Measurements from ENCODE around the gene SYK.
A peak's percentile ranks its signal among the peaks of the same experiment; 100 is the strongest.

SYK gene

GRCh38 chr9:90909225-90909624 is 107.6 kb downstream of the SYK start:
- no peak for DNase-seq

GRCh38 chr9:90909747-90910283 is 108.2 kb downstream of the SYK start:
- DNase-seq = no peak

DNA sequence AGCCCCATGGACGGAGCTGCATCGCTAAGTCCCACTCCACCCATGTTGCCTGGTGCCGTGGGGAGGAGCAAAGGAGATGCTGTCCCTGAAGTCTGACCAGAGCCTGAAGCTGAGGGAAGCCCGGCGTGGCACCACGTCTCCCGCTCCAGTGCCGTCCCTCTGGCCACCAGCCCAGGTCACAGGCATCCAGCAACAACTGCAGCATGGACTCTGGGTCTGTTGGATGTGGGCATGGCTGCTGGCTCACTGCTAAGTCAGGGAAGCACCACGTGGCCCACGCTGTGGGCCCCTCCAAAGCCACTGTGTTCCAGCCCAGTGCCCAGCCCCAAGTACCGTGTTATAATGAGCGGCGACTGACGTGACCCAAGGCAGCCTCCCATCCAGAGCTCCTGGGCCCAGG is 112.6 kb downstream of the SYK start:
- no peak for DNase-seq

GRCh38 chr9:90914868-90915483 is 113.4 kb downstream of the SYK start:
- DNase-seq = peak; percentile 44 to 54 (median 46)

DNA sequence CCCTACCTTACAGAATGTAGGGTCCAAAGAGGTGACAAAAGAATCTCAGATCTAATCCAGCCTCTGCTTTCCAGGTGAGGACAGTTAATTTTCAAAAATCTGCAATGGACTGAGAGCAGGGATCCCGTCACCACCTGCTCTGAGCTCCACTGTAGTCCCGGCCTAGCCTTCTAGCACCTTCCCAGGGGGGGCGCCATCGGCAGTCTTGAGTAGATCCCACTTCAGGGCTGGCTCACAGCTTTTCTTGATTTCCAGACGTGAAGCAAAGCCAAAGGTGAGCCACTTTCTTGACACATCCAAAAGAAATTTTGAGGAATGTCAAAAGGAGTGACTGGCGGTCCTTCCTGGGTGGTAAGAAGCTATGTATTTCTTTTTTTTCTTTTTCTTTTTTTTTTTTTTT is 114.1 kb downstream of the SYK start:
- no peak for DNase-seq

DNA sequence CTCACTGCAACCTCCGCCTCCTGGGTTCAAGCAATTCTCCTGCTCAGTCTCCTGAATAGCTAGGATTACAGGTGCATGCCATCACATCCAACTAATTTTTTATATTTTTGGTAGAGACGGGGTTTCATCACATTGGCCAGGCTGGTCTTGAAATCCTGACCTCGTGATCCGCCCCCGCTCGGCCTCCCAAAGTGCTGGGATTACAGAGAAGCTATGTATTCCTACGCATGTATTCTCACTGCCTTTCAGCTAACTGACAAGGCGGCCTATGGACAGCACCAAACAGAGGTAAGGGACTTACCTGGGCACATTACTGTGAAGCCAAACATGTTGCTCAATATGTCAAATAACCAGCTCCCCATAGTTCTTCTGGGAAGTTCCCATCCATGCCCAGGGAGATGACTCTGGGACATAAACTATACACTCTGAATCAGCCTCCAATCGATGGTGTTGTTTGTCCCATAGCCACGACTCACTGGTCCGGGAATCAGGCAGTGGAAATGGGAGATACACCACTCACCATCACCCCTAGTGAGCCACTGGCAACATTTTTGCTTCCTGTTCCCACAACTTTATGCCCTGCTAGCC is 114.6 kb downstream of the SYK start:
- no peak for DNase-seq

DNA sequence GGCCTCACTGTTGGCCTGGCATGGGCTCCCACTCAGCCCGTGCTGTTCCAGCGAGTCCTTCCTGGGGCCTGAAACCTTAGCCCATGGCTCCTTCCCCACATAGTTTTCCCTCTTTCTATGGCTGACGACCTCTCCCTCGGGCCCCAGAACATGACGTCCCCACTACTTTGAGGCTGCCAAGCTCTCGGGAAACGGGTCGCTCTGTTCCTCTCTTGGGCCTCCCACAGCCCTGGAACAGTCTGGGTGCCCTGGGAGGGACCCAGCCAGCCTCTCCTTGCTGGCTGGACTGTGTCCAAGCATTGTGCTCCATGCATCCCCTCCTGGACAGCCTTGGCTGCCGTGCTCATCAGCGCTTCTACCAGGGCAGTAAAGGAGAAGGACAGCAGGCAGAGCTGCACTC is 118.3 kb downstream of the SYK start:
- no peak for DNase-seq

- no peak for DNase-seq
Measured at GRCh38 chr9:90921104-90921503, 119.5 kb downstream of the SYK start.

DNA sequence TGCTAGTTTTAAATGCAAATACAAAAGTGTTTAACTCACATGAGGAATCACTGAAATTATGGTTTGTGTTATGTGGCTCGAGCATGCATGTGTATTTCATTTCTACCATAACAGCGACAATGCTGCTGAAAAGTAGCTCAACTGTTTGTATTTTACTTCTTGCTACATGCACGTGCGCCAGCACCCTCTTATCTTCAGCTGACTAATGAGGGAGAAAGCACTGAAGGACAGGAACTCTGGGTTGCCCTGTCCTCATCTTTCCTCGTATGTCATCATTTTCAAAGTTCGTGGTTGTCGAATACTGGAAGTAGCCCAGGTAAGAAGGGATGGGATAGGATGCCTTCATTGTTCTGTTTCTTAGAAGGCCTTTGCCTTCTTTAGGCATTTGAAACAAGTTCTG is 120.3 kb downstream of the SYK start:
- no peak for DNase-seq

DNA sequence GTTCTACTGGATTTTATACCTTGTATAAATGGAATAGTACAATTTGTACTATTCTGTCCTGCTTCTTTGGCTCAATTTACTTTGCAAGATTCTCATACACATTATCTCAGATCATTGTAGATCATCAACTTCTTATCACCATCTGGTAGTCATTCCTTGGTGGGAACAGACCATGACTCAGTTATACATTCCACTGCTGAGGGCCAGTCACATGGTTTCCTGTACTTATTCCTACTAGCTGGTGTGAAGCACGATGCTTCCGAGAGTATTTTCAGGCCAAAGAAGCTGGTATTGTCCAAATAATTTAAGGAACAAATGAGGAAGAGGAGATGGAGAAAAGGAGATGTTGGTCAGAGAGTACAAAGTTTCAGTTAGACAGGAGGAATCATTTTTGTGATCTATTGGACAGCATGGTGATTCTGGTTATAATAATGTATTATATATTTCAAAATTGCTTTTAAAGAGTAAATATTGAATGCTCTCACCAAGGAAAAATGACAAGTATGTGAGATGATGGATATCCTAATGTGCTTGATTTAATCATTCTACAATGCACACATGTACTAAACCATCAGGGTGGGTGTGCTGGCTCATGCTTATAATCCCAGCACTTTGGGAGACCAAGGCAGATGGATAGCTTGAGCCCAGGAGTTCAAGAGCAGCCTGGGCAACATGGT is 124.1 kb downstream of the SYK start:
- no peak for DNase-seq

DNA sequence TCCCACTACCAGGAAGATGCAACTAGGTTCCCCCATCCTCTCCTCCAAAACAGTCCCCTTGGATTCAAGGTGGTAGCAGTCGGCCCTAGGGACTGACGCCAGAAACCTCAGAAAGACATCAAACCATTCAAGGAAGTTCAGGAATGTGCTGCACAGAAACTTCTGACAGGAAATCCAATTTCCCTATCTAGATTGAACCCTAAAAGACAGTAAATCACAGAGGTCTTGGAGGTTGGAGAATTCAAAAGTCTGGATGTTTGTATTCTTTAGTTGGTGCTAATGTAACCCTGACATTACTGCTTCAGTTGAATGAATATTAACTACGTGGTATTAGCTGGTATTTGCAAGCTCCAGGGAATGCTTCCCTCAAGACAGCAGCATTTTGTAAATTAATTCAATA is 125.3 kb downstream of the SYK start:
- no peak for DNase-seq

DNA sequence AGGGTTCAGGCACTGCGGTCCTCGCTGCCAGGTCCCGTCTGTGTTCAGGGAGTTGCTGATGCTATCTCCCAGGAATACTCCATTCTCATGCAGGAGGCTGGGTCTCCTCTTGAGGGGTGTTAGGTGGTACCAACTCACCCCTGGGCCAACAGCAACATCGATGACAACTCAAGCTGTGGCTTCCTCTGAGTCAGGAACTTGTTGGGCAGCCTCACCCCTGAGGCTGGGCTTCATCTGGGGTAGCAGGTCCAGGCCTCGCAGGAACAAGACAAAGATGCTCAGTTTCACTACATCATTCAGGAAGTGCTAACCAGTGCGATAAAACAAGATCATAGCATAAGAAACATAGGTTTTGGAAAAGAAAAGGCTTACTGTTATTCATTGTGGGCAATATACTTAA is 125.9 kb downstream of the SYK start:
- DNase-seq = no peak

DNA sequence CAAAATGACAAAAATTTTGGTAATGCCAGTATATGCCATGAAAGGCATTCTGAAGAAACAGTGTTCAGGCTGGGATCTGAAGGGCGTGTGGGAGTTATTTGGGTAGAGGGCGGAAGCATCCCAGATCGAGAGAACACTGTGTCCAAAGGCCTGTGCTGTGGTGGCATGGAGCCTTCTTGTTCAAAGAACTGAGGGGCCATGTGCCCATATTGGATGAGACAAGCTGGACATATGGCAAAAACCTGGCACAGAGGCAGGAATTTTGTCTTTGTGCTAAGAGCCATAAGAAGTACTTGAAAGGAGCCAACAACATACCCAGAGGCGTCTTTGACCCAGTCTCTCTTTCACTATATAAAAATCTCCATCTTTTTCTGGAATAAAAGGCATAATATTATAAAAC is 128.0 kb downstream of the SYK start:
- no peak for DNase-seq

DNA sequence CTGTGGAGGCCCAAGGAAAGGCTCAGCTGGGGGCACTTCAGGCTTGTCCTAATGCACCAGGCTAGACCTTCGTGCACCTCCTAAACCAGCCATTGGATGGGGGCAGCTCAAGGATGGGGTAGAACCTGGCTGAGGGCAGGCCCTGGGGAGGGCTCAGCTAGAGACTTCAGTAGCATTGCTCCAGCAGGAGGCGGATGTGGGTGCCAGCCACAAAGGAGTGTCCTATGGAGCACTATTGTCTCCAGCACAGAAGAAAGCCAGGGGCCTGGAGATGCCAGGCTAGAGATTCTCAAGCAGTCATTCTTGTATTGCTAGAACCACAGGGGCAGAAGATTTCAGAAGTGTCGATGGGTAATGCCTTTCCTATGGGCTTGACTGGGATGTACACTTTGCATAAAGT is 131.8 kb downstream of the SYK start:
- no peak for DNase-seq

DNA sequence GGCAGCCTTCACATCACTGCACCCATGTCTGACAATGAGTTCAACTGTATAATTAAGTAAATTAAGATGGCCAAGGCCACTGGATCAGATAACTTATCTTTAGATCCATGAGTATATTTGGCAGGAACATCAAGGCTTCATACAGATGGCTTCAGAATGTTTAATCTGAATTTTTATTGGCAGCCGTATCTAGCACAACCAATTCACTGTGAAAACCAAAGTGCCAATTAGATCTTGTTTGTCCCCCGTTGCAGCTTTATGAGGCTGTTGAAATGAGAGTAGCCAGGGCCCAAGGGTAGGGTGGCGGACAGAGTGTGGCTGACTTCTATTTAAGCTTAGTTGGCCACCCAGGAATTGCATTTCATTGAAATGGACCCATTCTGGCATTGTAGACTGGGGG is 137.7 kb downstream of the SYK start:
- DNase-seq = no peak

DNA sequence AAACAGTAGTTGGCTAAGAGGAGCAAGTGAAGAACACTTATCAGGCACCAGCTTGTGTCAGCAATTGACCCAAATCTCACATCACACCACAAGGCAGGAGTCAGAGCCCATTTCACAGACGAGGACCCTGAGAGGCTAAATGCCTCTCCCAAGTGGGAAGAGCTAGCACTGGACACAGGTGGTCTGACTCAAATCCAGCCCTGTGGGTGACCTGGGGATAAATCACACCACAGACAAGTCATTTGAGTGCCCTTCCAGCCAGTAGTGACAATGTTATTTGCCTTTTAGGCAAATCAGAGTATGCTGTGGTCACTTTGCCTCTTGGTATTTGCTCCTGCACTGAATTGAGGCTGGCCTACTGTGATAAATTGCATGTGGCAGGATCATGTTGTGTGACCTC is 138.7 kb downstream of the SYK start:
- no peak for DNase-seq

GRCh38 chr9:90941661-90942060 is 140.0 kb downstream of the SYK start:
- DNase-seq = no peak

GRCh38 chr9:90942555-90942954 is 140.9 kb downstream of the SYK start:
- no peak for DNase-seq

DNA sequence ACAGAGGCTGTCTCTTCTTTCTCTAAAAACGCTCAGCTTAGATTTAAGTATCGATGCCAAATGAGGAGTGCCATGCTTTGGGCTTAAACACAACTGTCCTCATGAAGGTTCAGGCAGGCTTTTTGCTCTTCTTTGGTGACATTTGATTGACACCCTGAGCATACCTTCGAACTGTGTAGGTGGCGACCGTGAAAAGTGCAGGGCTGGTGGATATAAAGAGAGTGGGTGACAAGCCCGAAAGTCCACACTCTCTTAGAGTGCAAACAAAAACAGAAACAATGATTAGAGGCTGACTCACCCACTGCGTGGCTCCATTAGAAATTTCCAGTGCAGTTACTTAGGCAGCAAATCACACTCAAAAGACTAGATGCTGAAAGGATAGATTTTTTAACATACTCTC is 141.7 kb downstream of the SYK start:
- DNase-seq = no peak

DNA sequence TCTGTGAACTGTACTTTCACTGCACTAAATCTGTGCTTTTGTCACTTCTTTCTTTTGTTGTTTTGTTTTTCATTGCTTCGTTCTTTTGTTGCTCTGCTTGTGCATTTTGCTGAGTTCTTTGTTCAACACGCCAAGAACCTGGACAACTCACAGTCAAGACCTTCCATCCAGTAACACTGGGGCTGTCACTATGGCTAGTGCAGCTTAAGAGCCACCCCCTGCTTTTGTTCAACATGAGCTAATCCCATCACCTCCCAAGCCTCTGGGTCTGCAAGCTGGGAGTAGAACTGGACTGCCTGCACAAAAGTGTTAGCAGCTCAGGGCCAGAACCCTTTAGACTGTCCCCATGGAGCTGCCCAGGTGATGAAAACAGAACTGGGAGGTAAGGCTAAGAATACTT is 143.7 kb downstream of the SYK start:
- no peak for DNase-seq

- DNase-seq = no peak
Measured at GRCh38 chr9:90946982-90947381, 145.4 kb downstream of the SYK start.
